SKM-1 (cell line): Measurements from ENCODE around the gene CAP1.
"Not testable (repeated sequence)": the region's sequence is repeated elsewhere in the genome, so short reads cannot be mapped to it uniquely, and the experiment has no call there.

Experiments
- DNase-seq: peaks from one replicate; lab custom pipeline; 2025; ENCODE audit not compliant: unreplicated experiment; lab: John Stamatoyannopoulos, UW

The CAP1 gene

GRCh38 chr1:40030528-40031135 lies 9.9 kb upstream of the CAP1 start:
- DNase-seq, result no peak

GRCh38 chr1:40032240-40032891 lies 8.2 kb upstream of the CAP1 start:
- DNase-seq, result peak; percentile 32

- peak; percentile 64 for DNase-seq
Observed at GRCh38 chr1:40034869-40035268, 5.7 kb upstream of the CAP1 start.

GRCh38 chr1:40036574-40036973 lies 4.0 kb upstream of the CAP1 start:
- peak; percentile 32 for DNase-seq

GRCh38 chr1:40037254-40037653 lies 3.3 kb upstream of the CAP1 start:
- DNase-seq, result not testable (repeated sequence)

- peak; percentile 59 for DNase-seq
Observed at GRCh38 chr1:40038697-40039096, 1.8 kb upstream of the CAP1 start.

- peak; percentile 70 for DNase-seq
Observed at GRCh38 chr1:40039245-40039756, 1.2 kb upstream of the CAP1 start.

- DNase-seq, result peak; percentile 70
Observed at GRCh38 chr1:40039757-40040510, 595 bp upstream of the CAP1 start.

- DNase-seq, result no peak
Observed at GRCh38 chr1:40041466-40041838, 923 bp downstream of the CAP1 start.

GRCh38 chr1:40042341-40042740 lies 1.8 kb downstream of the CAP1 start:
- DNase-seq, result no peak

GRCh38 chr1:40044110-40044509 lies 3.6 kb downstream of the CAP1 start:
- no peak for DNase-seq

GRCh38 chr1:40045182-40045581 lies 4.7 kb downstream of the CAP1 start:
- no peak for DNase-seq

- no peak for DNase-seq
Observed at GRCh38 chr1:40045766-40046165, 5.2 kb downstream of the CAP1 start.

- no peak for DNase-seq
Observed at GRCh38 chr1:40047276-40047675, 6.7 kb downstream of the CAP1 start.

- no peak for DNase-seq
Observed at GRCh38 chr1:40047769-40048168, 7.2 kb downstream of the CAP1 start.

GRCh38 chr1:40049725-40050124 lies 9.2 kb downstream of the CAP1 start:
- no peak for DNase-seq

GRCh38 chr1:40050863-40051262 lies 10.3 kb downstream of the CAP1 start:
- DNase-seq, result peak; percentile 38

- no peak for DNase-seq
Observed at GRCh38 chr1:40053138-40053887, 12.8 kb downstream of the CAP1 start.

GRCh38 chr1:40056519-40057309 lies 16.2 kb downstream of the CAP1 start:
- DNase-seq, result no peak

GRCh38 chr1:40057310-40058030 lies 16.9 kb downstream of the CAP1 start:
- no peak for DNase-seq
